ENCODE data around the gene TNNI2.

TNNI2 gene

DNA sequence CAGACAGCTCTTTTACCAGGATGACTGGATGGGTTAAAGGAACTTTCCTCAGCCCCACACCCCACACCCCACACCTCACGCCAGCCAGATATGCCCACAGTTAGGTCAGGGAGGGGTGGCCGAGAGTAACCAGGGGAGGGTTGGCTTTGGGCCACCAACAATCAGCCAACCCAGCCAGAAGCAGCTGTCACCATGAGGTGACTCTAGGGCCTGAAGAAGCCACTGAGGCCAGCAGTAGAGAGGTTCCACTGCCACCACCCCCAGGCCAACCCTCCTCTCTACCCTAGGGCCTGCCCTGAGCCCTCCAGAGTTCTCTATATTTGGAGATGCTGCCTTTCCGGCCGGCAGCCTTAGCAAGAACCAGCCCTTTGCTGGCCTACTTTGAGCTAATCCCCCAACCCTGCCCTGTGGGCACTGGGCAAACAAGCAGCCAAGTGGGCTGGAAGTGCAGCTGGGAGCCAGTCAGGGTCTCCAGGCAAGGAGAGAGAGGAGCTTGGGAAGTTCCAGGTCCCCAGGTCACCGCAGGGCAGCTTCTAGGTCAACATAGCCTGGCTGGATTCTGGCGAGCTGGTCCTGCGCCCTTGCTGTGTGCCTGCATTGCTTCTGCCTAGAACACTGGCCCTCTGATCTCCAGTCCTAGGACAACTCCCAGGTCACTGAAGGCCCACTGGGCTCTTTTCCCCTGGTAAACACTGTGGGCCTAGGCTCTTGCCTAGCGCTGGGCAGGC, 16.0 kb upstream of the TNNI2 start:
- no peak for DNase-seq

GRCh38 chr11:1823376-1824220, 15.2 kb upstream of the TNNI2 start:
- no peak for DNase-seq

DNA sequence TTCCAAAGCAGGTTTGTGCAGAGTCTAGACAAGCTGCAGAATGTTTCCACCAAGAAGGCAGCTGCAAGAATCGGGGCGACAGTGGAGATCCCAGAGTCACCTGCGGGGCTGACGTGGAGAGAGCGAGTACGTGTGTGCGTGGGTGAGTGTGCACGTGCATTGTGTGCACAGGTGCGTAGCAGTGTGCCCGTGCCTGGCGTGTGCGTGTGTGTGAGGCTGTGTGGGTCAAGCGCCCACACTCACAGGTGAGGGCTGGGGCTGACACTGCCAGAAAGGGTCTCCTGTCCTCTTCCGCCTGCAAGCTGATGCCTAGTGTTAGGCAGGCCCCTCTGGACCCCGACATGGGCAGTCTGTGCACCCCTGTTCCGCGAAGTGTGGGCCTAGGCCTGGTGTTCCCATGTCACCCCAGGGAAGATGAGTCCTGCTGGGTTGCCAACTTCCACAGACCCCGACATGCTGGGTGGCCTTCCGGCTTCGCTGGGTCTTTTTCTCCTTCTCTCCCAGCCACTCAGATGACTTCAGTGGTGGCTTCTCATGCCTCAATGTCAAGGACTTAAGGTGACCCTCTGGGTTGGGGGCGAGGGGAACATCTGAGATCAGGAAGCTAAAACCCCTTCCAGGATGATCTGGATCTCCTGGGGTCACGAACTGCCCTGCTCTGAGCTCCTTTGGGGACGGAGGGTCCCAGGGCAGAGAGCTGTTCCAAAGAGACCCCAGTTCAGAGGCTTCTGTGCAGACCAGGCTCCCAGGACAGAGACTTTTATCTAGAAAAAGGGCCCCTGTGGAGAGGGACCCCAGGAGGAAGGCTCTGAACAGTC, 14.4 kb upstream of the TNNI2 start:
- no peak for DNase-seq

- peak in 1 of 2 donors; percentile 24 for DNase-seq
Measured at GRCh38 chr11:1825039-1825740, 13.6 kb upstream of the TNNI2 start.

DNA sequence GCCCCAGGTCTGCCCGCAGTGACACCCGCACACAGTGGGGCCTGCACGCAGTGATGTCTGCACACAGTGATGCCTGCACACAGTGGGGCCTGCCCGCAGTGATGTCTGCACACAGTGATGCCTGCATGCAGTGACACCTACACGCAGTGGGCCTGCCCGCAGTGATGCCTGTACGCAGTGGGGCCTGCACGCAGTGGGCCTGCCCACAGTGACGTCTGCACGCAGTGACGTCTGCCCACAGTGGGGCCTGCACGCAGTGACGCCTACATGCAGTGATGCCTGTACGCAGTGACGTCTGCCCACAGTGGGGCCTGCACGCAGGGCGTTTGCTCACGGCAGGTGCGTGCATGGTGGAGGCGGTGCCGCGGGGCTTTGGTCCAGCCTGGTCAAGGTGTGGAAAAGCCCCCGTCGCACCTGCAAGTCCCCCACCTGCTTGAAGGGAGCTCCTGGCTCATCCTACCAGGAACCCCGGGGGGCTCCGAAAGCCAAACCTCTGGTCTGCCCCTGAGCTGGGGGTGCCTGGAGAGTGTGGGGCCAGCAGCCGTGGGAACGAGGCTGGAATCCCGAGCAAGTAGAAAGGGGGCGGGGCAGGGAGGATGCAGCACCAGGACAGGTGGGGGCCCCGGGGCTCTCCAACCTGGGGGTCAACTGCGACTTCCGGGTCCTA, 12.9 kb upstream of the TNNI2 start:
- DNase-seq: no peak

DNA sequence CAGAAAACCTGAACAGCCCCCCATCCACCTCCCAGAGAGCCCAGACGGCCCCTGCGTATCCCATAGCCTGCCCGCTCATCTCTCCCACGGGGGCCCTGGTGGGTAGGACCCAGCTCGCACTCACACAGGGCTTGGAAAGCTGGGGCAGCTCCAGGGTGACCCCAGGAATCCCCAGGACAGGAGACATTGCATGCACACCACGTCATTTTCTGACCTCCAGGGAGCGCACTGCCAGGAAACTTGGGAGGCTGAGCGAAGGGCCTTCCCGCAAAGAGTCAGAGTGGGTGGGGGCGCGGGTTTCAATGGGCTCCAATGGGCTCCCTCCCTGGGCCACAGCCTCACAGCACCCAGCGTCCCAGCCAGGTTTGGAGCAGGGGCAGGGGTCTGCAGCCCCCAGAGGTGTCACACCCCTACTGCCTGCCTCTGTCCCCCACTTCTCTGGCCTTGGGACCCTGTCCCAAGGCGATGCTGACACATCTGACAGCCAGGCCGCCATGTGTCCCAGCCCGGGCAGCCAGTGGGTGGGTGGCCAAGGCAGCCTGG, 12.2 kb upstream of the TNNI2 start:
- no peak for DNase-seq

DNA sequence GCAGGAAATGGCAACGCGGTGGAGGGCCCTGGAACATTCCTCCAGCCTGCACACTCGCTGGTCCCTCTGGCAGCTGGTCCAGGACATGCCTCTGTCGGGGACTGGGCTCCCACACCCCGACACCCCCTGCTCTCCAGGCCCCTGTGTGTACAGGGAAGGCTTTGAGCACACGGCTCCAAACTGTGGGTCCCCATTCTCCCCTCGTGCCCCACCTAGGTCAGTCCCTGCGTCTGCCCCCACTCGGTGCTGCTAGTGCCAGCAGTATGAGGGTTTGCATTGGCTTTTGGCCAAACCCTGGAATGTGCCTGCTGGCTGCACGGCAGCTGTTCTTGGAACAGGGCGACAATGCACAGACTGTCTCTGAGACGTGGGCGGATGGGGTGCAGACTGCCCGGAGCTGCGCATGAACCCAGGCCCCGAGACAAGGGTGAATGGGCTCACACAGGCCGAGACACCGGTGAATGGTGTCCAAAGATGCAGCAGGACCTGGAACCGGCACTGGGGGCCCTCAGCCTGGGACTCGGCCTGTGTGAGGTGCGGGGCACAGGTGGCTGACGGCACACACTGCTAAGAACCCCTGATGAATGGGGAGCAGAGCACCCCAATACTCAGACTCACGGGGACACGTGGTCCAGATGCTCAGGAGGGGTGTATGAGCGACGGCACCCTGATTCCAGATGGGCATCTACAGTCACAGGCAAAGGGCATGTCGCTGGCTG, 11.5 kb upstream of the TNNI2 start:
- no peak for DNase-seq

DNA sequence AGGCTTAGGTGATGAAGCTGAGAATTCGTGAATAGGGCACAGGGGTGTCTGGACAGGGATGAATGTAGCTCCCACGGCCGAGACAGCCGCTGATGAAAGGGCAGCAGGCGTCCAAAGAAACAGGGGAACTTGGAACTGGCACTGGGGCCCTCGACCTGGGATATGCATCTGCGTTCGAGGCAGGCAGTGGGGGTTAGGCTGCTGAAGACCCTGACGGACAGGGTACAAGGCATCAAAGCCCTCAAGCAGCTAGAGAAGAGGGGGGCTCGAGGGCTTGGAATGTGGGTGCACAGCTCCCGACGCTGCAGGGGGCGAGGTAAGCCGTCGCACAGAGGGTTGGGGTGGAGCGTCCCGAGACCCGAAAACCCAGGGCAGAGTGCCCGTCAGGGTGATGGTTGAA, 10.8 kb upstream of the TNNI2 start:
- no peak for DNase-seq

GRCh38 chr11:1828542-1828941, 10.2 kb upstream of the TNNI2 start:
- no peak for DNase-seq

DNA sequence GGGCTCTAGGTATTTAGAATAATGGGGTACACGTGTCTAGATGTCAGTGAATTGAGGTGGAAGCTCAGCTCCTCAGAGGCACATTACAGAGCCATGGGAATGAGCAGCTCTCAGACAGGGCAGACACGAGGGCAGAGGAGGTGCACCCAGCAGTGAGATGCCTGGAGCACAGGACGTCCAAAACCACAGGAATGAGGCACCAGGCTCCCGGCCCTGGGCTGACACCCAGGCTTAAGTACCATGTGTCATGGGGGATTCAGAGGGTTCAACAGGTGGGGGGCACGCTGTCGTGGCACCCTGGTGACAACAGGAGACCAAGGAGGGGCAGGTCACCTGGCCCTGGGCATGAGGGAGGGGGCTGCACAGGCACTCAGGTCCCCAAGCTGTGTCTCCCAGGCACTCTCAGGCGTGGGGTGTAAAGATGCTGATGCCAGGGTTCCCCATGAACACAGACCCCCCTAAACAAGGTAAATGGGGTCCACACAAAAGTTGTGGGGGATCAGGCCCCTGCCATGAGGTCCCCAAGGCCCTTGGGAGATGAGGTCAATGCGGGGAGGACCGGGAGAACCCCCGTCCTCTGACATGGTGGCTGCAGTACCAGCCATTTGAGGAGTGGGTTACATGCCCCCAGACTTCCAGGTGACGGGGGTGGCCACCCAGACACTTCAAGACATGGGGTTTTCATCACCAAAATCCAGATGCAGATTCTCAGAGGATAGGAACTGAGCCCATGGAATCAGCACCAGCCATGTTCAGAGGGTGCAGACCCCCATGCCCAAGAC, 9.6 kb upstream of the TNNI2 start:
- DNase-seq: no peak

- DNase-seq: no peak
Measured at GRCh38 chr11:1830004-1830321, 8.8 kb upstream of the TNNI2 start.

DNA sequence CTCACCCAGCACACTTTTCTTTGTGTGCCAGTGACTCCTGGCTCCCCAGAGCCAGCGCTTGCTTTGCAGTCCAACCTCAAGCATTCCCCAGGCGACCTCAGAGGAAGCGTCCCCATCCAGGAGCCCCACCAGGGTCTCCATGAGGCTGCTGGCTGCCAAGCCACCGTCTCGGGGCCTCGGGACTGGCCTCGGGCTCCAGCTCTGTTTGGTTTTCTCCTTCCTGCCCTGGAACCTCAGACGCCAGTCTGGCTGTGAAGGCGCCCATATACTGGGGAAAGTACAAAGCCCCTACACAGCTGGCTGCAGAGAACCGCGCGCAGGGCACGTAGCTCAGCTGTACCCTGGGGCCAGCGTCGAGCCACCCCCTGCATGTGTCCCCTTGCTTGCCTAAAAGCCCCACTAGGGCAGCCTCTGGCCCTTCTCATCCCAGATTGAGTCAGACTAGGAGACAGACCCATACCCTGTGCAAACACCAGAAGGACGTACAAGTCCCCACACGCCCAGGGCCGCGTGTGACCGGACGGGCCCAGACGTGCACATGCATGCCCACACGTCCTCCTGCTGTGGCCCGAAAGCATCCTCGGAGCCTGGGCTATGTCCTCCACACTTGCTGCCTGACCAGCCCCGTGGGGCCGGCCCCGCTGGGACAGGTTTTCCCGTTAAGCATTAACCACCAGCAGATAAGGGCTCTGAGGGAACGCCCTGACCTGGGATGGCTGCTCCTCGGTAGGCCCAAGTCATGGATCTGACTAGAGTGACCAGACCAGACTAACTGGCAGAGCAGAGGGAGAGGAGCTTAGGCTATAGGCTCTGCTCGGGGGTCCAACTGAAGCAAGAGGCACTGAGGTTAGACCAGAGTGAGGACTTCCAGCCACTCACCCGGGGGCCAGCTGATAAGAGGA, 8.2 kb upstream of the TNNI2 start:
- DNase-seq: no peak

DNA sequence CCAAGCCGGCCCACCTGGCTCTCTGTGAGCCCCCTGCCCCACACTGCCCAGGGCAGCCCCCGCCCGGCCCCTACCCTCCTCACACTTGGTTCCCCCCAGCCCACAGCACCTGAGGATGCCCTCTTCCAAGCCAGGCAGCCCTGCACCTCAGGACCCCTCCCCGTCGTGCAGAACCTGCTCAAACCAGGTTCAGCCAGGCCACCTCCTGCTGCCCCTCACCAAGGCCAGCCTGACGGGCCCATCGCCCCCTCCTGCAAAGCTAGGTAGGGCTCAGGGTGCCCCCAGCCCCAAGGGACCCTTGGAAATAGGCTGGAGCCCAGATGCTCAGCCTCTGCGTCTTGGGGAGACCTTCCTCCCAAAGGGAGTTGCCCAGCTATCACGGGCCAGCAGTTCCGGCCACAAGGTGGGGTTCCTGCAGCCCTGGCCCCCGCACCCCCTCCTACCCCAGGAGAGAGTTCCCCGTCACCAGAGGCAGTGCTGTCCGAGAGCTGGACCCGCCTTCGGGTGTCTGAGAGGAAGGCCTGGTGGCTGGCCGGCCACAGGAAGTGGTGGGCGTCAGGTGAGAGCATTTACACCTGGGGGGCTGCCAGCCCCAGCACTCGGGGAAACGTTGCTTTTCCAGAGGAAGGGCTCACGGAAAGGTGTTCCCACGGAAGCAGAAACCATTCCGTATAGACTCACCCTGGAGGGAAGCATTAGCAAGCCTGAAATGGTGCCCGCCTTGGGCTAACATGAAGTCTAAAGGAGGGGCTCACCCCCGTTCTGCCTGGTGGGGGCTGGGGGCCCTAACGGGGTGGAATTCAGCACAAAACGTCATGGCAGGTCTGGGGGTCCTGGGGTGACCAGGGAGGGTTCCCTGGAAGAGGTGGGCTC, 7.2 kb upstream of the TNNI2 start:
- DNase-seq: no peak

- DNase-seq: peak; percentile 49 to 67
Measured at GRCh38 chr11:1832211-1832919, 6.4 kb upstream of the TNNI2 start.

GRCh38 chr11:1832920-1833295, 5.9 kb upstream of the TNNI2 start:
- DNase-seq: no peak

DNA sequence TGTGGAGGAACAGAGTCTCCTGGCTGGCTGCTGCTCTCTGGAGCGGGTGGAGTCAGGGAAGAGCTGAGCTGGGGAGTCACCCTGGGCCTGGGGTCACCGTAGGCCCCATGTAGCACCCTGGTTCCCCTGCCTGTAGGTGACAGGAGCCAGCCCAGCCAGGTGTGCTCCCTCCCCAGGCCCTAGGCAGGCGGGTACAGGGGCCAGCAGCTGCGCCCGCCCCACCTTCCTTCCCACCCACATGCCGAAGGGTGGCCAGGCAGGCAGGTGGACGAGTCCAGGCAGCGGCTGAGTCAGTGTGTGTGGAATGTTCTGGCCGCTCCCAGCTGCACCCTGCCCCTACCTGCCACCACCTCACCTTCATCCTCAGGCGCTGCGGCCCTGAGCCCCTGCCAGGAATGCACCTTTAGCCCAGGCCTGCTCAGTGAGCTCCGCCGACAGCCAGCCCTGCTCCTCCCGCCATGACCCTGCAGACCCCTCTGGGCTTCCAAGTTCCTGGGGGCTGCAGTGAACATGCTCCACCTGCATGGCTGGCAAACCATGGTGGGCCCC, 4.6 kb upstream of the TNNI2 start:
- DNase-seq: no peak
